Measurements from ENCODE around the gene EPS15.

The EPS15 gene

DNA sequence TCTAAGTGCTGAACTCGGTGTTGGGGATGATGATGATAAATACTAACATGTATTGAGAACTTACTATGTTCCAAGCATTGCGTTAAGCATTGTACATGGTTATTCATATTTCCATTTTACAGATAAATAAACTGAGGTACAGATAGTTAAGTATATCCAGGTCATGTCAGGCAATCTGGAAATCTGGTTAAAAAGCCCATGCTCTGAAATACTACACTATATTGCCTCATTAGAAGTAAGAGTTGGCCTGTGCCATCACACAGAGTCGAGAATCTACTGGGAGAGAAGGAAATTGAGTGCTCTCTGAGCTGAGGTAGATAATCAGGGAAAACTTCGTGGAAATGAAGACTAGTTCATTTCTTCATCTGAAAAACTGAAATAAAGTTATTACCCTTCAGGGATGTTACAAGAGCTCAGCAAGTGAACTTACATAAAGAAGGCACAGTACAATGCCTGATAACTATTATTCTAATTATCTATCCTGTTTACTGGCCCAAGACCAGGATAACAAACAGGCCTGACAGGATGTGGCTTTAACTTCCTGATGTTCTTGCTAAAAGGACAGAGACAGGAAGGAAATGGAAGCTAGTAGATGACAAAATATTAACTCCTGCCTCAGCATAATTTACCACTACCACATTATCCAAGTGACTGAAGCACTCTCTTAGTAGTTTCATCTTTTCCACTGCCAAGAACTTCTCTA is 85.6 kb downstream of the EPS15 start:
- DNase-seq (ENCODE audit: extremely low read depth, low read depth) = peak; percentile 9
- TF ChIP-seq, protein P1, sequence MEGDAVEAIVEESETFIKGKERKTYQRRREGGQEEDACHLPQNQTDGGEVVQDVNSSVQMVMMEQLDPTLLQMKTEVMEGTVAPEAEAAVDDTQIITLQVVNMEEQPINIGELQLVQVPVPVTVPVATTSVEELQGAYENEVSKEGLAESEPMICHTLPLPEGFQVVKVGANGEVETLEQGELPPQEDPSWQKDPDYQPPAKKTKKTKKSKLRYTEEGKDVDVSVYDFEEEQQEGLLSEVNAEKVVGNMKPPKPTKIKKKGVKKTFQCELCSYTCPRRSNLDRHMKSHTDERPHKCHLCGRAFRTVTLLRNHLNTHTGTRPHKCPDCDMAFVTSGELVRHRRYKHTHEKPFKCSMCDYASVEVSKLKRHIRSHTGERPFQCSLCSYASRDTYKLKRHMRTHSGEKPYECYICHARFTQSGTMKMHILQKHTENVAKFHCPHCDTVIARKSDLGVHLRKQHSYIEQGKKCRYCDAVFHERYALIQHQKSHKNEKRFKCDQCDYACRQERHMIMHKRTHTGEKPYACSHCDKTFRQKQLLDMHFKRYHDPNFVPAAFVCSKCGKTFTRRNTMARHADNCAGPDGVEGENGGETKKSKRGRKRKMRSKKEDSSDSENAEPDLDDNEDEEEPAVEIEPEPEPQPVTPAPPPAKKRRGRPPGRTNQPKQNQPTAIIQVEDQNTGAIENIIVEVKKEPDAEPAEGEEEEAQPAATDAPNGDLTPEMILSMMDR (IDR thresholded peaks at IDR 0.05; ENCODE audit: low read depth, low read length, missing control alignments) = no peak
- H3K4me3 ChIP-seq (replicated peaks; ENCODE audit: low read depth, low read length) = no peak overlapping the region

DNA sequence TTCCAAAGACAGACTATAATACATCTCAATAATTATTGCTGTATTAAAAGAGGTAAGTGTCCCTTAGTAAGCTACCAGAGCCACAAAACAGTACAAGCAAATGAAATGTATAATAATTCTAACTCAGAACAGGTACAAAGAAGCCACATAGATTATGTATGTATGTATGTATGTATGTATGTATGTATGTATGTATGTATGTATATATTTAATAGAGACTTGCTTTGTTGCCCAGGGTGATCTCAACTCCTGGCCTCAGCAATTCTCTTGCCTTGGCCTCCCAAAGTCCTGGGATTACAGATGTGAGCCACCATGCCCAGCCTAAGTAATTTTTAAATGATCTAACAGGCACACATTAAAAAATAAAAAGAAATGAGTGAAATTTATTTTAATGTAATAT is 86.9 kb downstream of the EPS15 start:
- H3K4me3 ChIP-seq (replicated peaks; ENCODE audit: low read depth, low read length) = no peak overlapping the region
- no peak for DNase-seq (ENCODE audit: extremely low read depth, low read depth)
- TF ChIP-seq, protein P1 (IDR thresholded peaks at IDR 0.05; ENCODE audit: low read depth, low read length, missing control alignments) = no peak

DNA sequence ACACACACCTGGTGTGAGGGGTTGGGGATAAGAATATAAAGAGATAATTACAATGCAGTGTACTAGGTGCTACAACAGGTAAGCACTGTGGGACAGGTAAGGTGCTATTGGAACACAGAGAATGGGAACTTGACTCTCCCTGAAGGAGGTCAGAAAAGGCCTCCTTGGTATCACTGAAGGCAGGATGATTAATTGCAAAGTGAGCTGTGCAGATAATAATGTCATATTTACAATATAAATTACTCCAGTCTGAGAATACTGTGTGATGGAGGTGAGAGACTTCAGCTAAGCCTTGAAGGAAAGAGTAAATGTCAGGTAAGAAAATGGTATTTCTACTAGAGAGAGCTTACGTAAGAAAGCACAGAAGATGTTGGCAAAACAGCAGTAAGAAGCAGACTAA is 91.6 kb downstream of the EPS15 start:
- TF ChIP-seq, protein P1 (IDR thresholded peaks at IDR 0.05; ENCODE audit: low read depth, low read length, missing control alignments) = no peak
- no peak for DNase-seq (ENCODE audit: extremely low read depth, low read depth)

DNA sequence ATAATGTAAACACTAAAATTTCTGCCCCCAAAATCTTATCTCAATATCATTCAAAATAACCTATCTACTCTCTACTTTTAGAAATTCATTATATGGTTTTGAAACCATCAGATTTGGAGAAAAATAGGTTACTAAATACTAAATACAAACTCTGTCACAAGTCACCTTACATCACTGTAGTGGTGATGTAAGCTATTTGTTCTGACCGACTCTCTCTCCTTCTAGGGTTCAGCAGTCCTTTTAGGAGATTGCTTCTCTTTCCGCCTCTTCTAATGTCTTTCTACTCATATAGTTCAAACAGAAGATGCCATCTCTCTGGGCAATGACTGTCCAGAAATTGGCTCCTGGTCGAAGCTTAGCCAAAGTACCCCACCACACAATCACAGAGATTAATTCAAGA is 93.1 kb downstream of the EPS15 start:
- no peak overlapping the region for H3K4me3 ChIP-seq (replicated peaks; ENCODE audit: low read depth, low read length)
- no peak for DNase-seq (ENCODE audit: extremely low read depth, low read depth)
- TF ChIP-seq, protein P1 (IDR thresholded peaks at IDR 0.05; ENCODE audit: low read depth, low read length, missing control alignments) = no peak

More for the DNA sequence above, 91.6 kb downstream of the EPS15 start:
- H3K4me3 ChIP-seq (replicated peaks; ENCODE audit: low read depth, low read length) = no peak overlapping the region

DNA sequence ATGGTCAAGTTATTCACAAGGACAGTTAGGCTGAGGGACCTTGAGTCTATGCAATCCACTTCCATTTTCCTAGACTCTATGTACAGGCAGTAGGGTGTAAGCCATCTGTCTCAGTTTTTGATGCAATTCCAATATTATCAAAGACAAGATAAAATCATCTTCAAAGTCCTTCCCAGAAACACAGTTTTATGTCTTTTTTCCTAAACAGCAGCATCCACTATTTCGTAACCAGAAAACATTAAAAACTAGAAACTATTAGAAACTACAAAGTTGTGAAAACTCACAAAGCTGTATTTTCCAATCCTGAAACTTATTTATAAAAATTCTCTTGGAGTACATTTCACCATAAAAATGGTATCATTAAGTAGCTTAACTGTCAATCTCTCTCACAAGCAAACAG is 93.8 kb downstream of the EPS15 start:
- H3K4me3 ChIP-seq (replicated peaks; ENCODE audit: low read depth, low read length) = no peak overlapping the region
- DNase-seq (ENCODE audit: extremely low read depth, low read depth) = no peak
- TF ChIP-seq, protein P1 (IDR thresholded peaks at IDR 0.05; ENCODE audit: low read depth, low read length, missing control alignments) = no peak

DNA sequence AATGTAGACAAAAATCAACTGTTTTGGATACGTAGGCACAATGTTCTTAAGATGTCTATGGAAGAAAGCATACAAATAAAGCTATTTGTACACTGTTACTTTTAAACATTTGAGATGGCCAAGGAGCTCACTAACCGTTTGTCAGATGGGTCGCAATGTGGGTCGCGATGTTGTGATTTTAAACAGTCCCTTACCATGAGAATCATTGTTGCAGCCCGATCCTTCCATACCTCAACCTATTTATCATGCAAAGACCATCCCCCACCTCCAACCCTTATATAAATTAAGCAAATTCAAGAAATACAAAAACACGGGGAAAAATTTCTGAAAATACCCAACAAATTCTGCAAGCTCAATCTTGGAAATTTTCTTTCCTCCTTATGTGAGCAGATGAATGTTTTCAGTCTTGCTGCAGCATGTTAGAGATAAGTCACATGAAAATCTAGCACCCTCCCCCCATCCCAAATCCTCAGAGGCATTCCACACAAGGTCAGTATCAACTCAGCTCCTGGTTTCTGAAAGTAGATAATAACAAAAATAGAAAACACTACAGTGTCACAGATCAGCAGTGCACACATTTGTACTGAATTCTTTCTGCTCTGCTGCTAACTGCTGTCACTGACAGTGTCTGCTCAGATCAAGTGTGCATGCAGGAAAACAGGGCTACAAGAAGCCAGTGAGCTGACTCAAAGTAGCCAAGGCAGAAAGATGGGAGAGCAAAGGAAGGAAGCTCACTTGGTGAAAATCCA is 95.8 kb downstream of the EPS15 start:
- no peak for DNase-seq (ENCODE audit: extremely low read depth, low read depth)
- no peak overlapping the region for H3K4me3 ChIP-seq (replicated peaks; ENCODE audit: low read depth, low read length)

More for the DNA sequence above, 95.8 kb downstream of the EPS15 start:
- TF ChIP-seq, protein P1 (IDR thresholded peaks at IDR 0.05; ENCODE audit: low read depth, low read length, missing control alignments) = no peak
